ENCODE measurements around the gene CRACR2A. TPM values are rescaled to one million over a fixed set of nuclear protein-coding genes. Genes with fewer than 3 reads are reported as not detected.

CRACR2A gene
- total and polyA plus RNA-seq, 2 of the 8 experiments (the other 6 are each of a cell fraction or from before 2014, with no cell fraction given) = 0.85 to 3.2 TPM

- Histone ChIP-seq H3K36me3 (ENCODE audit: control insufficient read depth in 2 of 4, insufficient read depth in 4 of 4, low read length in 3 of 4) (no peaks in the 10 kb centered on the region), H3K18ac (ENCODE audit: extremely low read depth, low read length) (no peak overlapping the region), H2BK5ac (ENCODE audit: low read depth, low read length) (no peak overlapping the region), H4K20me1 (replicated peaks in 1 of 2; ENCODE audit: control insufficient read depth in 1 of 2, insufficient read depth in 2 of 2, low read length in 2 of 2) (no peaks in the 10 kb centered on the region), H4K8ac (ENCODE audit: extremely low read depth, insufficient read depth, low read length) (no peak overlapping the region), H3K9ac (replicated peaks in 1 of 4; ENCODE audit: extremely low read depth in 1 of 4, low read depth in 3 of 4, low read length in 3 of 4) (no peak overlapping the region), H2BK12ac (ENCODE audit: low read depth, low read length) (no peak overlapping the region), H3K4ac (replicated peaks; ENCODE audit: insufficient read length, low read depth, low read length) (no peak overlapping the region), H3K23me2 (ENCODE audit: low read depth, low read length) (no peaks in the 10 kb centered on the region), H4K5ac (ENCODE audit: insufficient read length, low read depth, low read length) (no peak overlapping the region), H3K56ac (replicated peaks; ENCODE audit: insufficient read length, low read depth, low read length) (no peak overlapping the region), H3K27ac (ENCODE audit: low read depth, low read length) (no peak overlapping the region), H3K79me2 (ENCODE audit: control insufficient read depth in 1 of 2, insufficient read depth in 2 of 2, low read length in 2 of 2) (no peaks in the 10 kb centered on the region), H3K79me1 (ENCODE audit: low read depth, low read length) (no peaks in the 10 kb centered on the region), H3K27me3 (replicated peaks in 1 of 4; ENCODE audit: control insufficient read depth in 3 of 4, extremely low read depth in 1 of 4, insufficient read depth in 3 of 4, low read length in 3 of 4) (no peaks in the 10 kb centered on the region), H2BK15ac (ENCODE audit: low read length) (no peak overlapping the region), H3K14ac (ENCODE audit: insufficient read length) (no peak overlapping the region), H4K91ac (replicated peaks; ENCODE audit: insufficient read length, low read length) (no peak overlapping the region), H3K9me3 (ENCODE audit: insufficient read depth in 2 of 2, low read depth in 1 of 2, low read length in 1 of 2) (peaks cover 2 to 3% of the 10 kb centered on the region in 2 experiments; a peak in 3 of 4 replicates), H3K4me2 (ENCODE audit: insufficient read depth in 1 of 2, low read depth in 2 of 2, low read length in 2 of 2) (no peak overlapping the region), H3K23ac (ENCODE audit: insufficient read length) (no peak overlapping the region), H2AK5ac (ENCODE audit: low read depth, low read length) (no peak overlapping the region), H3K4me3 (ENCODE audit: extremely low read depth in 1 of 4, insufficient read depth in 2 of 4, low read depth in 3 of 4, low read length in 4 of 4) (no peak overlapping the region), H2BK20ac (ENCODE audit: low read length) (no peak overlapping the region), H2BK120ac (replicated peaks; ENCODE audit: low read depth, low read length) (no peak overlapping the region), H3K4me1 (replicated peaks in 1 of 4; ENCODE audit: control insufficient read depth in 3 of 4, insufficient read depth in 4 of 4, low read length in 3 of 4) (no peaks in the 10 kb centered on the region), H2AFZ (ENCODE audit: low read length) (no peak overlapping the region)
- no peak for FAIRE-seq
- no peak for DNase-seq (ENCODE audit: low read depth in 1 of 2, low spot score in 2 of 2)
- ChIA-PET POLR2A (ENCODE audit: partially characterized antibody) (no interaction called here), CTCF (ENCODE audit: partially characterized antibody) (interaction anchor here (0.7 to 1.8 kb wide), 6 partner anchors 22 to 364 kb away, joined by 3 to 5 read pairs (median 4); no protein-coding TSS in a partner anchor)
- TF ChIP-seq JUN (IDR thresholded peaks at IDR 0.05; ENCODE audit: low read depth, low read length) (no peak), HDAC6 (IDR thresholded peaks at IDR 0.05; ENCODE audit: low read depth, low read length) (no peak), SRF (IDR thresholded peaks at IDR 0.05; ENCODE audit: low read depth, low read length) (no peak), MAX (IDR thresholded peaks at IDR 0.05) (no peak), ZNF274 (IDR thresholded peaks at IDR 0.05; ENCODE audit: borderline replicate concordance, extremely low read depth, low read length) (no peak), KDM1A (IDR thresholded peaks at IDR 0.05; ENCODE audit: borderline replicate concordance, low read length) (no peak), BCL11A (IDR thresholded peaks at IDR 0.05; ENCODE audit: low read depth in 2 of 2, low read length in 2 of 2) (no peak), ATF2 (IDR thresholded peaks at IDR 0.05; ENCODE audit: low read length) (no peak), KDM5A (IDR thresholded peaks at IDR 0.05; ENCODE audit: low read length) (no peak), POLR2A (IDR thresholded peaks at IDR 0.05; ENCODE audit: control extremely low read depth in 1 of 2, low read depth in 2 of 2, low read length in 2 of 2) (no peak), CHD2 (IDR thresholded peaks at IDR 0.05; ENCODE audit: low read length) (no peak), RAD21 (IDR thresholded peaks at IDR 0.05 in 1 of 2, conservative IDR thresholded peaks at IDR 0.05 in 1 of 2; ENCODE audit: low read depth in 2 of 2, low read length in 2 of 2) (no peak), BRCA1 (IDR thresholded peaks at IDR 0.05; ENCODE audit: low read depth, low read length) (no peak)
- 92% methylated on average over 4 of the region's 4 CpGs; no CpG with 5 or more reads in 1 of the 2 experiments for WGBS, 2 experiments (ENCODE audit: extremely low coverage in 1 of 2, insufficient coverage in 1 of 2, insufficient read length in 1 of 2, insufficient replicate concordance in 2 of 2, low coverage in 1 of 2, low lambda C conversion rate in 2 of 2, missing lambda C conversion rate in 1 of 2)
Measured at GRCh38 chr12:3705354-3705675, 47.6 kb downstream of the CRACR2A start.
